ENCODE results near the gene TRDN.

Gene TRDN

GRCh38 chr6:123171341-123172115, 465.2 kb downstream of the TRDN start:
- Histone ChIP-seq H3K4me3 (ENCODE audit: severe bottlenecking) (no peak overlapping the region), H3K4me1 (ENCODE audit: insufficient read depth, poor library complexity, severe bottlenecking) (no peaks in the 10 kb centered on the region), H3K36me3 (ENCODE audit: low read depth) (no peaks in the 10 kb centered on the region), H3K27me3 (ENCODE audit: insufficient read depth, poor library complexity, severe bottlenecking) (no peaks in the 10 kb centered on the region), H3K27ac (ENCODE audit: poor library complexity, severe bottlenecking) (no peak overlapping the region), H3K9me3 (ENCODE audit: severe bottlenecking) (no peaks in the 10 kb centered on the region)
- no peak for DNase-seq (ENCODE audit: low spot score)
- ATAC-seq (ENCODE audit: low read depth): no peak
- no peak for TF ChIP-seq CTCF (IDR thresholded peaks at IDR 0.05; ENCODE audit: poor library complexity, severe bottlenecking)

- no peak for TF ChIP-seq CTCF (IDR thresholded peaks at IDR 0.05; ENCODE audit: poor library complexity, severe bottlenecking)
- Histone ChIP-seq H3K4me3 (ENCODE audit: severe bottlenecking) (no peak overlapping the region), H3K9me3 (ENCODE audit: severe bottlenecking) (no peaks in the 10 kb centered on the region), H3K27me3 (ENCODE audit: insufficient read depth, poor library complexity, severe bottlenecking) (no peaks in the 10 kb centered on the region), H3K36me3 (ENCODE audit: low read depth) (no peaks in the 10 kb centered on the region), H3K27ac (ENCODE audit: poor library complexity, severe bottlenecking) (no peak overlapping the region), H3K4me1 (ENCODE audit: insufficient read depth, poor library complexity, severe bottlenecking) (no peaks in the 10 kb centered on the region)
- ATAC-seq (ENCODE audit: low read depth) (no peak), DNase-seq (ENCODE audit: low spot score) (no peak)
Observed at GRCh38 chr6:123169774-123170095, 467.0 kb downstream of the TRDN start.

GRCh38 chr6:123168892-123169773, 467.6 kb downstream of the TRDN start:
- no peak overlapping the region for H3K4me3 ChIP-seq (ENCODE audit: severe bottlenecking)
- H3K27ac ChIP-seq (ENCODE audit: poor library complexity, severe bottlenecking): no peak overlapping the region
- no peaks in the 10 kb centered on the region for H3K4me1 ChIP-seq (ENCODE audit: insufficient read depth, poor library complexity, severe bottlenecking)
- DNase-seq (ENCODE audit: low spot score) (no peak), ATAC-seq (ENCODE audit: low read depth) (no peak)
- H3K9me3 ChIP-seq (ENCODE audit: severe bottlenecking): no peaks in the 10 kb centered on the region
- H3K27me3 ChIP-seq (ENCODE audit: insufficient read depth, poor library complexity, severe bottlenecking): no peaks in the 10 kb centered on the region
- no peaks in the 10 kb centered on the region for H3K36me3 ChIP-seq (ENCODE audit: low read depth)
- TF ChIP-seq CTCF (IDR thresholded peaks at IDR 0.05; ENCODE audit: poor library complexity, severe bottlenecking): no peak

GRCh38 chr6:123168466-123168865, 468.3 kb downstream of the TRDN start:
- no peak overlapping the region for H3K27ac ChIP-seq (ENCODE audit: poor library complexity, severe bottlenecking)
- H3K9me3 ChIP-seq (ENCODE audit: severe bottlenecking): no peaks in the 10 kb centered on the region
- H3K27me3 ChIP-seq (ENCODE audit: insufficient read depth, poor library complexity, severe bottlenecking): no peaks in the 10 kb centered on the region
- no peak for ATAC-seq (ENCODE audit: low read depth)
- DNase-seq (ENCODE audit: low spot score): no peak
- H3K4me1 ChIP-seq (ENCODE audit: insufficient read depth, poor library complexity, severe bottlenecking): no peaks in the 10 kb centered on the region
- H3K4me3 ChIP-seq (ENCODE audit: severe bottlenecking): no peak overlapping the region
- no peaks in the 10 kb centered on the region for H3K36me3 ChIP-seq (ENCODE audit: low read depth)
- no peak for TF ChIP-seq CTCF (IDR thresholded peaks at IDR 0.05; ENCODE audit: poor library complexity, severe bottlenecking)
